HL-60/S4 treated with phorbol 12-myristate 13-acetate at 8.2 ng/mL for 4 days and 3 days (cell line): Measurements from ENCODE around the gene ME2.
"Not testable (repeated sequence)": the region's sequence is repeated elsewhere in the genome, so short reads cannot be mapped to it uniquely, and the experiment has no call there.

Experiments used
- in situ Hi-C: fragments of 300-500 bp; cut with MboI; formaldehyde crosslinking; loops from 2 replicates; pipeline ENCODE4 v1.15.0; 2022; ENCODE audit warnings: low sequenced_read_pairs

Gene ME2

DNA sequence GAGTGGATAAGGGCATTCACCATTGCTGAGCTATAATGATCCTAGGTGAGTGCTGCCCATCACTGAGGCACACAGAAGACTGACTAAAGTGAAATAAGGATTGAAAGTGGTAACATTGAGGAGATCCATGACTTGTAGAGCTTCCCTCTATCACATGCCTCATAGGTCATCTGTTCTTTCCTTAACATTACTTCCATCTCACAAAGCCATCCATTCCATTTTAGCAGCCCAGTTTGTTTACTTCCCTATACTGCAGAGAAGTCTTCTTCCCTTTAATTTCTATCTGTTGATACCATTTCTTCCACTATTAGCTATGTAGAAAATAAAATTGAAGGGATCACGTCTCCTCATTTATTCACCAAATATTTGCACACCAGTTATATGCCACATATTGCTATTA lies 32.1 kb downstream of the ME2 start:
- in situ Hi-C loops, result no loop called here

DNA sequence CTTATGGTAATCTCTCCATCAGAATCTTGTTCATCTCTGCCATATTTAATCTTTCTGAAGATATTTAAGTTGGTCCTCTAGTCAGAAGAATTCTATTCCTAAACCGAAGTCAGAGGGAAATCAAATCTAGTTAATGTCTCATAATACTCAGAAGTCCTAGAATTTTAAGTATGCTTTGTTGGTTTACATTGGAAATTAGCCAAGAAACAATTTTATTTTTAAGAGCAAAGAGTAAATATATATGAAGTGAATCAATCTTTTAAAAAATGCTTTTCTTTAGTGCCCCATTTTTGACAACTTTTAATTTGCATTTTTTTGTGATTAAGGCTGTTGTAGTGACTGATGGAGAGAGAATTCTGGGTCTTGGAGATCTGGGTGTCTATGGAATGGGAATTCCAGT lies 38.1 kb downstream of the ME2 start:
- in situ Hi-C loops, result no loop called here

DNA sequence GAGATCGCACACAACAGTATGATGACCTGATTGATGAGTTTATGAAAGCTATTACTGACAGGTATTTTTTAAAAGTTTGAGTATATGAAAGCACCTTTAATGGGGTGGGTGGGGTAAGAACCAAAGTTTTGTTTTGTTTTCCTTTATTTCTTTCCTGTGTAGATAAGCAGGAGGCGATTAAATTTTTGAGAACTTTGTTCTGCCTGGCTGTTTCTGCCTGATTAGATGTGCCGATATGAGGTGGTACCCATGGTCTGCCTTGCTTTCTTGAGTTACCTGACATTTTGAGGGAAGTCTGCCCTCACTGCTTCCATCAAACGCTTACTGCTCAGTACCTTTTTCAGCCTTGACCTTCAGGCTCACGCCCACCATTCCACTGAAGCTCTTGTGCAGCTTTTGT lies 39.2 kb downstream of the ME2 start:
- in situ Hi-C loops, result no loop called here

DNA sequence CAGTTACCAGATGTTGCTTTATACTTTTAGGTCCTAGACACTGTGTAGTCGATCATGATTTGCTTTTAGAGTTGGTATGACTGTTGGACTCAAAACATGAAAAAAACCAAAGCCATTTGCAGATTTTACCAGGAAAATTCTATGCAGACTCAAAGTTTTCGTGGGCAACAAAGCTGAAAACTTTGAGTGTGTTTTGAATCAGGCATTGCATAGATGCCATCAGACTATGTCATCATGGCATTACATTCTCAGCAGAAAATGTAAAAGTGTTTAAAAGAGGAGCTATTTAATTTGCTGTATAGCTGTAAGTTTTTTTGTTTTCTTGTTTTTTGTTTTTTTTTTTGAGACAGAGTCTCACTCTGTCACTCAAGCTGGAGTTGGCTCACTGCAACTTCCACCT lies 45.5 kb downstream of the ME2 start:
- in situ Hi-C loops, result no loop called here

DNA sequence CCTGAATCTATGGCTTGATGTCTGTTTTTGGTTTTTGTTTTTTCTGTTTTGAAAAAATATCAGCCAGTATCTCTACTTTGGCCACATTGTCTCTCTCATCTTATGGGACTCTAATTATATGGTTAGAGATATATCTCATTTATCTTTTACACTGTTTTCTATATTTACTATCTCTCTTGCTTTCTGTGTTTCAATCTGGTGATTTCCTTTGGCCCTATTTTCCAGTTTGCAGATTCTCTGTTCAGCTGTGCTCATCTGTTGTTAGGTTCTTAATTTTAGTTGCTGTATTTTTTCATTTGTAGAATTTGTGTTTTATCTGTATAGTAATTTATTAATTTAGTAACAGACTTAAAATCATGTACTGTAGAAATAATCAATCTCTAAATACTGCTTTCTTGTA lies 47.6 kb downstream of the ME2 start:
- in situ Hi-C loops, result no loop called here

DNA sequence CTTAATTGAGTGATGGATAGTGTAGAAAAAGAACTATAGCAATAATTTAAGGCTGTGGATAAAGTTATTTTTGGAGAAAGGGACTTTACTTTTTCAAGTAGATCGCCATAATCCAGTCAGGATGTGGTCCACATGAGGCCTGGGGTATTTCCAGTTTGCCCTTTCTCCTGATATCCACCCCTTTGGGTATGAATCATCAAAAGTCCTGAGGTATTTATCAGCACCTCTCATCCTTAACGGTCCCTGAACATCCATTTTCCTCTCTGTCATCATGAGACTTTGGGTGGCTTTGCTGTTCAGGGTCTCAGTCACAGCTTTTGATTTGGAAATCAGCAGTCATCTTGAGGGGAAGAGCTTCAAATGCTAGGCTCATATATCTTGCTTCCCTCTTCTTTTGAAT lies 49.6 kb downstream of the ME2 start:
- in situ Hi-C loops, result no loop called here

DNA sequence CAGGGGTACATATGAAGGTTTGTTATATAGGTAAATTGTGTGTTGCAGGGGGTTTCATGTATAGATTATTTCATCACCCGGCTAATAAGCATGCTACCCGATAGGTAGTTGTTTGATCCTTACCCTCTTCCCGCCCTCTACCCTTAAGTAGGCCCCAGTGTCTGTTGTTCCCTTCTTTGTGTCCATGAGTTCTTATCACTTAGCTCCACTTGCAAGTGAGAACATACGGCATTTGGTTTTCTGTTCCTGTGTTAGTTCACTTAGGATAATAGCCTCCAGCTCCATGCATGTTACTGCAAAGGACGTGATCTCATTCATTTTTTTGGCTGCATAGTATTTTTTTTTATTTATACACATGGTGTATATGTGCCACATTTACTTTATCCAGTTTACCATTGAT lies 54.8 kb downstream of the ME2 start:
- in situ Hi-C loops, result no loop called here

DNA sequence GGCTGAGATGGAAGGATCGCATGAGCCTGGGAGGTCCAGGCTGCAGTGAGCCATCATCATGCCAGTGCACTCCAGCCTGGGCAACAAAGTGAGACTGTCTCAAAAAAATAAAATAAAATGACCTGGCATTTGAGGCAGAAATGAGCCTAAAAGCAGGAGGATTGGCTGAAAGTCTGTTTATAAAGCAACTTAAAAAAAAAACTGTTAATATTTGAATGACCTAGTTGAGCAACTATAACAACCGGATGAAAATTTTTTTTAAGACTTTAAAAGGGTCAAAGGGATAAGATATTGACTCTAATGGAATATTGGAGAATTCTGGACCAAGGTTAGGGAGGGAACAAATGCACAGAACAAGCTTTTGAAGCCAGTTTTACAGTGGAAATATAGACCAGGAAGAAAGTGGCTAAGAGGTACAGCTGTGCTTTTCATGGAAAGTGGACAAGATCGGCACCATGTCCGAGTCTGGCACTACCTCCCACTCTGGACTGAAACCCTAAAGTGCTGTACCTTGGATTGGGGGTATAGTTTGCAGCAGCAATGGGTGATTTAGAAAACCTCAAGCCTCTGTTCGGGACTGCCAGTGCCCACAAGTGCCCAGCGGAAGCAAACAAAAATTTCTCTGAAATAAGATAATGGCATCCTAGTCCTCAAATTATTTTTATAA lies 55.8 kb downstream of the ME2 start:
- in situ Hi-C loops, result no loop called here

DNA sequence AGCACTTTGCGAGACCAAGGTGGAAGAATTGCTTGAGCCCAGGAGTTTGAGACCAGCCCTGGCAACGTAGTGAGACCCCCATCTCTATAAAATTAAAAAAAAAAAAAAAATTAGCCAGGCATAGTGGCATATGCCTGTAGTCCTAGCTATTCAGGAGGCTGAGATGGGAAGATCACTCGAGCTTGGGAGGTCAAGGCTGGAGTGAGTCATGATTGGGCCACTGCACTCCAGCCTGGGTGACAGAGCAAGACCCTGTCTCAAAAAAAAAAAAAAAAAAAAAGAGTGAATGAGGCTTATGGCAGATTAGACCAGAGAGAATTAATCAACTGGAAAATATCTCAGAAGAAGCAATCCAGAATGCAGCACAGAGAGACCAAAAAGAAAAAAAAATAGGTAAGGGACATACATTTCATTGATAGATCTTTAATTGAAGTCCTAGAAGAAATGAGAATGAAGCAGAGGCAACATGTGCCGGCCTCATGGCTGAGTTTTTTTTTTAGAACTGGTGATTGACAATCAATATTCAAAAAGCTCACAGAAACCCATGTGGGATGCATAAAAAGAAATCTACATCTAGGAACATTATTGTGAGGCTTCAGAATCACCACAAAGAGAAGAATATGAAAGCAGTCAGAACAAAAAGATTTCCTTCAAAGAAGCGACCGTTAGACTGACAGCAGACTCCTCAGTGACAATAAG lies 56.7 kb downstream of the ME2 start:
- in situ Hi-C loops, result no loop called here

DNA sequence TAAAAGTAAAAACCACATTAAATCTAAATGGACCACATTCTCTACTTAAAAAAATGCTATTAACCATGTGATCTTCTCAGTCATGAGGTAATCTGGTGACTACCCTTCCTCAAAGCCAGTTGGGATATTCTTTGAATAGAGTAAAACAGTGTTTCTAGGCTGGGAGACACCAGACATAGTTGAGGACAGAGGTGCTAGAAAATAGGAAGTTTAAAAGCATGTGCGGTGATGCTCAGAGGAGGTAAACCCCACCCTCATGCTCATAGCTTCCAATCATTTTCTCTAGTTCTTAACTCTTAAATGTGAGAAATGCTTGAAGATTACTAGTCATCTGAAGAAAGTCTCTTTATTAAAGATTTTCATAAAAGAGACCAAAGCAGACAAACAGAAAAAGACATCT lies 58.3 kb downstream of the ME2 start:
- in situ Hi-C loops, result no loop called here

DNA sequence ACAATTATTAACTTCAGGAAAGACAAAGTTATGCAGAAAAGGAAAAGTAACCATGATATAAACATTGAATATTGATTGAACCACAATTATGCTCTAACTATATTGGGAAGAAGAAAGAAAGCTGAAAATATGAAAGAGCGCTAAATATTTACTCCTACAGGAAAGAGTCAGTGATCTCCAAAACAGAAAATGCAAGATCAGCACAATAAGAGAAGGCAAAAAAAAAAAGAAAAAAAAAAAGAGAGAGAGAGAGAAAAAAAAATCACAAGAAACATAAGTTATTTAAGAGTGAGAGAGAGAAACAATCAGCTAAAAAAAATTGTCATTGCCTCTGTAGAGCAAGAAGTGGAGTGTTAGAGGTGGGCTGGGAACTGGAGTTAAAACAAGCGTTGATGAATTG lies 60.0 kb downstream of the ME2 start:
- in situ Hi-C loops, result no loop called here

DNA sequence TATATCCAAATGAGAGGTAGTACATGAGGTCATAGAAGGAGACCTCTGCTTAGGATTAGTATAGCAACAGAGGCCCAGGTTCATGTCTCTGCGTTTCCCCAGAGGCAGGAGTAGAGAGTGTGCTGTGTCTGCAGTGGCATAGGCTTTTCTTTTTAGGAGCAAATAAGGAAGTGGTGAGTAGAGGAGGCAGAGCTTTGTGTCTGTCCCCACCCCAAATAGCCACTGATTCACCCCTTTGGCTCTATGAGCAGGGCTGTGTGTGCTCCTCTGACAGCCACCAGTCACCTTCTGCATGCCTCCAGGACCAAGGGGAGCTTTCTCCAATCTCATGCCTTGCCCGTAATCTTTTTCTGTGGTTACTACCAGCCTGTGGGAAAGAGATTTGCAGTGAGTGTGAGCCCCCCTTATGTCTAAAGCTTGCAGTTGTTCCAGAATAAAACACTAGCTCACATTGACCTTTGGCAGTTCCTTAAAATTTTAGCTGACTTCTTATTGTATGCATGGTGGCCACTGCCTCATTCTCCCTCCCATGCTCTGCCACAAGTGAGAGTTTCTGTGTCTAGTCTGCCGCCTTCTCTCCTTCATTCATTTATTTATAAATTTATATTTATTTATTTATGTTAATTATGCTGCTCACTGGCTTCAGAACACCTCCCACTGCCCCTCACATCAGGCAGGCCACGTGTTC lies 65.5 kb downstream of the ME2 start:
- in situ Hi-C loops, result no loop called here

DNA sequence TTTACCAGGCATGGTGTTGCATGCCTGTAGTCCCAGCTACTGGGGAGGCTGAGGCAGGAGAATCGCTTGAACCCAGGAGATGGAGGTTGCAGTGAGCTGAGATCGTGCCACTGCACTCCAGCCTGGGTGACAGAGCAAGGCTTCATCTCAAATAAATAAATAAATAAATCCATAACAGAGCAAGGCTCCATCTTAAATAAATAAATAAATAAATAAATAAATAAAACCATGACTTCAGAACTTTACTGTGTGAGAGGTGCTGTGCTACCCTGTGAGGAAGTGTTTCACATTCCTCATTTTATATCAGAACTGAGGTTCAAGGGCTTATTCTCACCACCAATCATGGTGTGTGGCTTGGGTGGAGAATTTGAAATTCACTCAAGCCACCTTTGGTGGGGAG lies 67.0 kb downstream of the ME2 start:
- in situ Hi-C loops, result not testable (repeated sequence)

DNA sequence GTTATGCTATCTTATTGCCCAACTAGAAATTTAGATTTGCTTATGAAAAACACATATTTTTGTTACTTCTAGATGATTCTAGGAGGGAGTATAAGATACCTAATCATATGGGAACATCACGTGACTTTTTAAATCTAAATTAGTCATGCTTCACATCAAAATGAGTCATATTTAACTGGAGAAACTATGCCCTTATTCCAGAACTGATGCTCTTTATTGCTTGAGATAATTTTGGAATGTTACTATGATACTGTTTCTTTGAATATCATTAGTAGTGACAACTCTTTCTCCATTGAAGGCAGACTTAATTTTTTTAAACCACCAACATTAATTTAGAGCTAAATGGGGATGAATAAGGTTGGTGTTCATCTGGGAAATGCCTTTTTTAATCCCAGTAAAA lies 69.0 kb downstream of the ME2 start:
- in situ Hi-C loops, result no loop called here

DNA sequence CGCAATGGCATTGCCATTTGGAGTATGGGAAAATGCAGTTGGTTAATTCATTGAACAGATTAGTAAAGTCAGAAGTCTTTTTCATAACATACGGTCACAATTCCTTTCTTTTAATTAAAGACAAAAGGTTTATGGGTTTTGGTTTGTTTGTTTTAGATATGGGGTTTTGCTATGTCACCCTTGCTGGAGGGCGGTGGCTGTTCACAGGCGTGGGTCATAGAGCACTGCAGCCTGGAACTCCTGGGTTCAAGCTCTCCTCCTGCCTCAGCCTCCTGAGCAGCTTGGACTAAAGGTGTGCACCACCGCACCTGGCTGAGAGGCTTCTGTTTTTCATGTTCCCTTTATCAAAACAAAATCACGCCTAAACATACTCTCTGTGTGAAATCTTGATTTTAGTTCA lies 70.3 kb downstream of the ME2 start:
- in situ Hi-C loops, result no loop called here

DNA sequence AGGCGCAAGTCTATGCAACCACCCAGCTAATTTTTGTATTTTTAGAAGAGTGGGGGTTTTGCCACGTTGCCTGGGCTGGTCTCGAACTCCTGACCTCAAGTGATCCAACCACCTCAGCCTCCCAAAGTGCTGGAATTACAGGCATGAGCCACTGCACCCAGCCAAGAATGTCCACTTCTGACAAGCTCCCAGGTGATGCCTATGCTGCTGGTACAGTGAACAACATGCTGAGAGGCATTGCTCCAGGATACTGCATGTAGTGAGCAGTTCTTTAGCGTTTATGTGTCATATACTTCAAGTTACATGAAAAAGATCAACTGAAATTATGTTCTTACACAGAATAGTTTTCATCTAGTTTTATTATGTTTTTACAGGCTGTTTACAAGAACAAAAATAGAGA lies 71.7 kb downstream of the ME2 start:
- in situ Hi-C loops, result no loop called here

DNA sequence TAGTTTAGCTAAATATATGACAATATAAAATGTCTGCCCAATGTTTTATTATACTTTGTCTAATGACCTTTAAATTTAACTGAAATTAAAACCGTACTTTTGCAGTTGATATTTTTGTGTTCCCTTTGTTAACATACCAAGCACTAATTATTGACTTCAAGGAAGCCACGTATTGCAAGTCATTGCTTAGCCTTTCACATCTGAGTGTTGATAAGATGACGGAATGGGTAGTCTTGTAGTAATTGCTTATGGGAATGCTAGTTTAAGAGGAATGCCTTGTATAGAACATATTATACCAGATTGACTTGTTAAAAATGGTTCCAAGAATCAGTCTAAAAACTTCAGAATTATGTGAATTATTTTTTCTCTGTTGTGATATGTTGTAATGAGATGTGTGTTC lies 74.9 kb downstream of the ME2 start:
- in situ Hi-C loops, result no loop called here

DNA sequence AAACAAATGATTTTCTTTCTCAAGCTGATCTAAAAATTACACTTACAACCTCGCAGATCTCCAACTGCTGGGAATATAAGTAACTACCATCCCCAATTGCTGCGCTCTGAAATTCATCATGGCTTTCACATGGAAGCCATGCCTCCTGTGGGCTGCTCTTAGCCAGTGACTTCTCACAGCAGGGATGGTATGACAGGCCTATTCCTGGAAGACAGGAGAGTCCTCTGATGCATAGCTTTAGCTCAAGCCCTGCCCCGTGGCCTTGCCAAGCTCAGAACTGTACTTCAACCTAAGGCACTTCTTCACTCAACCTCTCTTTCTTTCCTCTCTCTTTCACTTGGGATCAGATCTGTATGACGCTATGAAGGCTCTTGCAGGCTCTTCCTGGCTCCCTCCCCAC lies 76.3 kb downstream of the ME2 start:
- in situ Hi-C loops, result no loop called here

DNA sequence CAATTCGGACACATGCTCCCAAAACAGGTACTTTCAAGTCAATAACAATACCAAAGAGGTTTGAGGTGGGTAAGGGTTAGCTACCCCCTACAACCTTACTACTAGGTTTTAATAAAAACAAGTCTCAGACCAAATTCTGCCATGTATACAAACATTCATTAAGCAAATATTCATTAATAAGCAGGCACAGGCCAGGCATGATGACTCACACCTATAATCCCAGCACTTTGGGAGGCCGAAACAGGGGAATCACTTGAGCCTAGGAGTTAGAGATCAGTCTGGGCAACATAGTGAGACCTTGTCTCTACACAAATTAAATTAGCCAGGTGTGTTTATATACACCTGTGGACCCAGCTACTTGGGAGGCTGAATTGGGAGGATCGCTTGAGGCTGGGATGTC lies 77.2 kb downstream of the ME2 start:
- in situ Hi-C loops, result no loop called here

DNA sequence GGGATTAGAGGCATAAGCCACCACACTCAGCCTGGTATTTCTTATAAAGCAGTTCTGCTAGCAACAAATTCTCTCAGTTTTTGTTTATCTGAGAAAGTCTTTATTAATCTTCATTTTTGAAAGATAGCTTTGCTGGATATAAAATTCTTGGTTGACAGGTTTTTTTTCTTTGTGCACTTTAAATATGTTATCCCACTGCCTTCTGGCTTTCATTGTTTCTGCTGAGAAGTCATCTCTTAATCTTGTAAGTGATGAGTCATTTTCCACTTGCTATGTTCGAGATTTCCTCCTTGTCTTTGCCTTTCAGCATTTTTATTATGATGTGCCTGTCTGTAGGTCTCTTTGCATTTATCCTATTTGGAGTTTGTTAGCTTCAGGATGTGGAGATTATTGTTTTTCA lies 83.1 kb downstream of the ME2 start:
- in situ Hi-C loops, result no loop called here

DNA sequence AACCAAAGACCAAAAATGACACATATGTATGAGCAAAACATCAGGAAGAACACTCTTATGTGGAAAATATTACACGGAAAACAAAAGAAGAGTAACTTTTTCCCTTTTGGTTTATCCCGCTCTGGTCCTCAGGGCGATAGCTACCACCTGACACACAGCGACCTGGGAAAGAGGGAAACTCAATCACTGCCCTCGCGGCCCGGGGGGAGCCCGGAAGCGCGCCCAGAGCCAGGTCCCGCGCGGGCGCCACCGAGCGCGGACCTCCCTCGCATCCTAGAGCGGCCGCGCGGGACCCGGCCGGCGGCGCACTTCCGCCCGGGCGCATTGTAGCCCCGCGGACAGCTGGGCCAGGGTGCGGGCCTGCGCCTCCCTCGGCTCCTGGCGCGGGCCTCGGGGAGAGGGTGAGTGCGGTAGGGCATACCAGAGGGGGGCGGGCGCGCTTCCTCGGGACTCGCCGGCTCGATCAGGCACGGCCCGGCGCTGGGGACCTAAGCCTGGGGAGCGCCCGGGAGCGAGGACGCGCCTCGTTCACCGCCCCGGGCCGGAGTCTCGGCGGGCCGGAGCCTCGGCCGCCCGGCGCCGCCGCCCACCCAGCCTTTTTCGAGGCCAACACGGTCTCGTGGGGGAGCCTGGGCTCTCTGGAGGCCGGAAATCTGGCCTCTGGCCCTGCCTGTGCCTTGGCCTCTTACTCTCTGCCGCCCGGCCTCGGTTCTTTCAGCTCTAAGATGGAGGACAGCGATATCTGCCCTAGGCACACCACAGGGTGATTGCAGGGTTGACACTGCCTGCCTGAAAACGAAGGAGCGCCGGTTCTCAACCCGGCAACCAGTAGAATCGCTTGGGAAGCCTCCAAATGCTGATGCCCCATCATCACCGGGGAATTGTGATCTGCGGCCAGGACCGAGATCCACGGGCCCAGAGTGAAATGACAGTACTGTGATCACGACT lies 89.1 kb downstream of the ME2 start, which contains the start of gene ELAC1:
Gene ELAC1, plus strand, starts transcription at position 327 of the 948 bp plus-strand sequence. CDS start 6,365 bp downstream, outside the sequence.
- in situ Hi-C loops, result no loop called here
